GM18870 (cell line): ENCODE measurements around the gene SAMM50.
"Not testable (repeated sequence)": the region's sequence is repeated elsewhere in the genome, so short reads cannot be mapped to it uniquely, and the experiment has no call there.

Experiments used
- ATAC-seq: cut with Tn5 transposase; IDR thresholded peaks from one replicate; pipeline ENCODE4 v1.9.1; 2021; ENCODE audit warnings: moderate library complexity; ENCODE audit not compliant: unreplicated experiment

The SAMM50 gene

GRCh38 chr22:43999378-43999777, 44.1 kb downstream of the SAMM50 start:
- ATAC-seq, result no peak

GRCh38 chr22:44000123-44000522, 44.9 kb downstream of the SAMM50 start:
- no peak for ATAC-seq

GRCh38 chr22:44001521-44001920, 46.3 kb downstream of the SAMM50 start:
- ATAC-seq, result no peak

GRCh38 chr22:44002324-44002723, 47.1 kb downstream of the SAMM50 start:
- no peak for ATAC-seq

- no peak for ATAC-seq
Measured at GRCh38 chr22:44002997-44003396, 47.8 kb downstream of the SAMM50 start.

GRCh38 chr22:44003405-44004103, 48.3 kb downstream of the SAMM50 start:
- no peak for ATAC-seq

GRCh38 chr22:44004104-44004460, 48.8 kb downstream of the SAMM50 start:
- ATAC-seq, result no peak

GRCh38 chr22:44005524-44005923, 50.3 kb downstream of the SAMM50 start:
- ATAC-seq, result no peak

- no peak for ATAC-seq
Measured at GRCh38 chr22:44012162-44012561, 56.9 kb downstream of the SAMM50 start.

- ATAC-seq, result no peak
Measured at GRCh38 chr22:44012591-44012990, 57.3 kb downstream of the SAMM50 start.

GRCh38 chr22:44014241-44014640, 59.0 kb downstream of the SAMM50 start:
- ATAC-seq, result no peak

- not testable (repeated sequence) for ATAC-seq
Measured at GRCh38 chr22:44016586-44016985, 61.3 kb downstream of the SAMM50 start.

- ATAC-seq, result no peak
Measured at GRCh38 chr22:44018594-44018993, 63.4 kb downstream of the SAMM50 start.

- ATAC-seq, result no peak
Measured at GRCh38 chr22:44019416-44019815, 64.2 kb downstream of the SAMM50 start.

- ATAC-seq, result no peak
Measured at GRCh38 chr22:44019846-44020245, 64.6 kb downstream of the SAMM50 start.

GRCh38 chr22:44020981-44021380, 65.7 kb downstream of the SAMM50 start:
- no peak for ATAC-seq

- ATAC-seq, result no peak
Measured at GRCh38 chr22:44023404-44024287, 68.4 kb downstream of the SAMM50 start.

GRCh38 chr22:44024288-44024921, 69.2 kb downstream of the SAMM50 start, which contains the start of gene PARVB:
Gene PARVB (plus strand): TSS chr22:44024302. CDS start chr22:44024340, 38 bp downstream.
- ATAC-seq, result no peak

- peak; percentile 45 for ATAC-seq
Measured at GRCh38 chr22:44025171-44026065, 70.2 kb downstream of the SAMM50 start.

GRCh38 chr22:44026066-44026629, 70.9 kb downstream of the SAMM50 start:
- no peak for ATAC-seq
